ENCODE data around the gene BCAT1. TPM values are rescaled to one million over a fixed set of nuclear protein-coding genes. Genes with fewer than 3 reads are reported as not detected.

Gene BCAT1
- polyA plus RNA-seq, 2 donors: 0.38 to 1.0 TPM

Other genes starting within 250 kb of the BCAT1 start
- under 1 TPM; 0.07 to 0.18 TPM for gene DNAI7, start 246.1 kb upstream of the BCAT1 start, polyA plus RNA-seq
- gene ETFRF1, start 246.1 kb upstream of the BCAT1 start, polyA plus RNA-seq: 10 to 100 TPM; 11.5 to 15.7 TPM

Measured in esophagus (tissue), 2 donors.